GM12892 (cell line): ENCODE results near the gene RNU11.

Experiments used
- POLR2A ChIP-seq: IDR thresholded peaks from 2 replicates; pipeline ENCODE4 v1.6.1; 2011; ENCODE audit warnings: low read depth, low read length, control low read depth
- POLR2AphosphoS5 ChIP-seq: IDR thresholded peaks from 2 replicates; pipeline ENCODE4 v1.6.1; 2011; ENCODE audit warnings: low read depth, low read length, control low read depth
- TAF1 ChIP-seq: IDR thresholded peaks from 2 replicates; pipeline ENCODE4 v1.6.1; 2011; ENCODE audit warnings: low read depth, mild to moderate bottlenecking, control low read depth, low read length, borderline replicate concordance

DNA sequence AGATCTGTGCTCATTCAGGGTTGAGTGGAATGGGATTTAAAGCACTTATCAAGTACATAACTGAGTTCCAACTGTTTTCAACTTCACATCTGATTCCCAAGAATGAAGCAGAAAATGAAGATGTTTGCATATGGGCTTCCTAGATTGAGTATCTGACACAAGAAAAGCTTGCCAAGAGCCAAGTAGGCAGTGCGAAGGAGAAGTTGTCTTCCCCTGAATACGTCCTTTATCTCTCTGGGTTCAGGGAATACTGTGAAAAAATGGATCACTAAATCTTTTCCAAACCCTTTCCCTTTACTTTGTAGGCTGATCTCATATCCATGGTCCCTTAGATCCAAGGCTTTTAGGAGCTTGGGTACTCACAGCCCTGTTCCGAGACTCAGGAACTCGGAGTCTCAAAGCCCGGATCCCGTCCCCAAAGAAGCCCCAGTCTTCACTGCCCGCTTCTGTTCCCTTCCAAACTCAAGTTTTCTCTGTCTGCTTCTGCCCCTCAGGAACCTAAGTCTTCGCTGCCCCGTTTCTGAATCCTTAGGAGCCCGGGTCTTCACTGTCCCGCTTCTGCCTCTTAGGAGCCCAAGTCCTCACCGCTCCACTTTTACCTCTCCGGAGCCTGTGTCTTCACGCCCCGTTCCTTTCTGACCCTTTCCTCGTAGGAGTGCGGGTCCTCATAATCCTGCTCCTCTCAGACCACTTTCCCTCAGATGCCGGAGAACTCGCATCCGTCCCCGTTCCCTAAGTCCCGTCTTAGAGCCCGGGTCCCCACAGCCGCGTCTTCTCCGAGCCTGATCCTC lies 6.1 kb upstream of the RNU11 start:
- TF ChIP-seq POLR2AphosphoS5 (no peak), POLR2A (no peak), TAF1 (no peak)
